ENCODE measurements around the gene SPINDOC. TPM values are rescaled to one million over a fixed set of nuclear protein-coding genes. Genes with fewer than 3 reads are reported as not detected.

The SPINDOC gene
- total and polyA plus RNA-seq, 9 of the 15 experiments (the other 6 are each of a cell fraction or from before 2014, with no cell fraction given): 0.70 to 36.3 (median 19.6) TPM

DNA sequence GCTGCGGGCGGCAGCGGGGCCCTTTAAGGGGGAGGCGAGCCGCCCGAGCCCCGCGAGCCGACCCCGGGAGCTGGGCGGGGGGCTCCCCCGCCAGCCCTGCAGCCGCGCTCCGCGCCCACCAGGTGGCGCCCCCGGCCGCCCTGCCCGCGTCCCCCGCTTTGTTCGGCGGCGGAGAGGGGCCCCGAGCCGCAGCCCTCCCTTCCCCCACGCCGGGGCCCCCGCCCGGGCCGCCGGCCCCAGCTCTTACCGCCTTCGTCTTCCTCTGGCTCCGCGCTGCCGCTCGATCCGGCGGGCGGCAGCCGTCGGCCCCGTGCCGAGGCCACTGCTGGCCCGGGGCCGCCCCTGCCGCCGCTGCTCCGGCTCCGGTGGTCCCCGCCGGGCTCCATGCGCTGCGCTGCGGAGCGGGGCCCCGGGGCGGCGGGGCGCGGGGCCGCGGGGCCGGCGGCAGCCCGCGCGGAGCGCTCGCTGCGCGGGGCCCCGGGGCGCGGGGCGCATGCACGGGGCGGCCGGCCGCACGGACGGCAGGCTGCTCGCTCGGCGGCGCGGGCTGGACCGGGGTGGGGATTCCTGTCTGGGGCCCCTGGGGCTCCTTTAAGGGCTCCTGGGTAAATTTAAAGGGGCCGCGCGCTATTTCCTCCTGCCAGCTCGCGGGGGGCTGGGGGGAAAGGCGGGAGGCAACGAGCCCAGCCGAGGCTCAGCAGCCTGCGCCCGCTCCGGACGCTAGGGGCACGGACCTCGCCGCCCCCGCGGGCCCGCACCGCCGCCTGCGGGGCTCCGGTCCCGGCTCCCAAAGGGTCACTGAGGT, 44.8 kb upstream of the SPINDOC start, which contains the start of gene ZFTA (continued):
- TF ChIP-seq ZNF609 (CRISPR knock-in tag; IDR thresholded peaks at IDR 0.05; ENCODE audit: borderline replicate concordance) (no peak), PHB (CRISPR knock-in tag; IDR thresholded peaks at IDR 0.05) (no peak), HMG20A (CRISPR knock-in tag; conservative IDR thresholded peaks at IDR 0.05) (no peak), CEBPG (CRISPR knock-in tag; IDR thresholded peaks at IDR 0.05) (no peak), CEBPG (tag; conservative IDR thresholded peaks at IDR 0.05 in 1 of 2, IDR thresholded peaks at IDR 0.05 in 1 of 2) (no peak), BMI1 (IDR thresholded peaks at IDR 0.05; ENCODE audit: low read length) (no peak), MTF1 (CRISPR knock-in tag; IDR thresholded peaks at IDR 0.05; ENCODE audit: borderline replicate concordance) (no peak), HDAC2 (IDR thresholded peaks at IDR 0.05) (no peak), SRSF1 (IDR thresholded peaks at IDR 0.05; ENCODE audit: low read depth, low read length) (no peak)
- TF ChIP-seq, protein P1, sequence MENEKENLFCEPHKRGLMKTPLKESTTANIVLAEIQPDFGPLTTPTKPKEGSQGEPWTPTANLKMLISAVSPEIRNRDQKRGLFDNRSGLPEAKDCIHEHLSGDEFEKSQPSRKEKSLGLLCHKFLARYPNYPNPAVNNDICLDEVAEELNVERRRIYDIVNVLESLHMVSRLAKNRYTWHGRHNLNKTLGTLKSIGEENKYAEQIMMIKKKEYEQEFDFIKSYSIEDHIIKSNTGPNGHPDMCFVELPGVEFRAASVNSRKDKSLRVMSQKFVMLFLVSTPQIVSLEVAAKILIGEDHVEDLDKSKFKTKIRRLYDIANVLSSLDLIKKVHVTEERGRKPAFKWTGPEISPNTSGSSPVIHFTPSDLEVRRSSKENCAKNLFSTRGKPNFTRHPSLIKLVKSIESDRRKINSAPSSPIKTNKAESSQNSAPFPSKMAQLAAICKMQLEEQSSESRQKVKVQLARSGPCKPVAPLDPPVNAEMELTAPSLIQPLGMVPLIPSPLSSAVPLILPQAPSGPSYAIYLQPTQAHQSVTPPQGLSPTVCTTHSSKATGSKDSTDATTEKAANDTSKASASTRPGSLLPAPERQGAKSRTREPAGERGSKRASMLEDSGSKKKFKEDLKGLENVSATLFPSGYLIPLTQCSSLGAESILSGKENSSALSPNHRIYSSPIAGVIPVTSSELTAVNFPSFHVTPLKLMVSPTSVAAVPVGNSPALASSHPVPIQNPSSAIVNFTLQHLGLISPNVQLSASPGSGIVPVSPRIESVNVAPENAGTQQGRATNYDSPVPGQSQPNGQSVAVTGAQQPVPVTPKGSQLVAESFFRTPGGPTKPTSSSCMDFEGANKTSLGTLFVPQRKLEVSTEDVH (IDR thresholded peaks at IDR 0.05; ENCODE audit: low read depth, partially characterized antibody): no peak
- TF ChIP-seq, protein P2, sequence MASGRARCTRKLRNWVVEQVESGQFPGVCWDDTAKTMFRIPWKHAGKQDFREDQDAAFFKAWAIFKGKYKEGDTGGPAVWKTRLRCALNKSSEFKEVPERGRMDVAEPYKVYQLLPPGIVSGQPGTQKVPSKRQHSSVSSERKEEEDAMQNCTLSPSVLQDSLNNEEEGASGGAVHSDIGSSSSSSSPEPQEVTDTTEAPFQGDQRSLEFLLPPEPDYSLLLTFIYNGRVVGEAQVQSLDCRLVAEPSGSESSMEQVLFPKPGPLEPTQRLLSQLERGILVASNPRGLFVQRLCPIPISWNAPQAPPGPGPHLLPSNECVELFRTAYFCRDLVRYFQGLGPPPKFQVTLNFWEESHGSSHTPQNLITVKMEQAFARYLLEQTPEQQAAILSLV (tag; IDR thresholded peaks at IDR 0.05): no peak
- TF ChIP-seq, protein P3, sequence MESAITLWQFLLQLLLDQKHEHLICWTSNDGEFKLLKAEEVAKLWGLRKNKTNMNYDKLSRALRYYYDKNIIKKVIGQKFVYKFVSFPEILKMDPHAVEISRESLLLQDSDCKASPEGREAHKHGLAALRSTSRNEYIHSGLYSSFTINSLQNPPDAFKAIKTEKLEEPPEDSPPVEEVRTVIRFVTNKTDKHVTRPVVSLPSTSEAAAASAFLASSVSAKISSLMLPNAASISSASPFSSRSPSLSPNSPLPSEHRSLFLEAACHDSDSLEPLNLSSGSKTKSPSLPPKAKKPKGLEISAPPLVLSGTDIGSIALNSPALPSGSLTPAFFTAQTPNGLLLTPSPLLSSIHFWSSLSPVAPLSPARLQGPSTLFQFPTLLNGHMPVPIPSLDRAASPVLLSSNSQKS (CRISPR knock-in tag; IDR thresholded peaks at IDR 0.05): no peak
- TF ChIP-seq, protein P4, sequence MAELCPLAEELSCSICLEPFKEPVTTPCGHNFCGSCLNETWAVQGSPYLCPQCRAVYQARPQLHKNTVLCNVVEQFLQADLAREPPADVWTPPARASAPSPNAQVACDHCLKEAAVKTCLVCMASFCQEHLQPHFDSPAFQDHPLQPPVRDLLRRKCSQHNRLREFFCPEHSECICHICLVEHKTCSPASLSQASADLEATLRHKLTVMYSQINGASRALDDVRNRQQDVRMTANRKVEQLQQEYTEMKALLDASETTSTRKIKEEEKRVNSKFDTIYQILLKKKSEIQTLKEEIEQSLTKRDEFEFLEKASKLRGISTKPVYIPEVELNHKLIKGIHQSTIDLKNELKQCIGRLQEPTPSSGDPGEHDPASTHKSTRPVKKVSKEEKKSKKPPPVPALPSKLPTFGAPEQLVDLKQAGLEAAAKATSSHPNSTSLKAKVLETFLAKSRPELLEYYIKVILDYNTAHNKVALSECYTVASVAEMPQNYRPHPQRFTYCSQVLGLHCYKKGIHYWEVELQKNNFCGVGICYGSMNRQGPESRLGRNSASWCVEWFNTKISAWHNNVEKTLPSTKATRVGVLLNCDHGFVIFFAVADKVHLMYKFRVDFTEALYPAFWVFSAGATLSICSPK (IDR thresholded peaks at IDR 0.05; ENCODE audit: borderline replicate concordance): no peak

Data from K562 (cell line).